K562 (cell line): ENCODE measurements around the gene TRPM6.

Source experiments
- MYNN ChIP-seq, 2 experiments: sonication (generic); formaldehyde crosslinking in 1 of 2; IDR thresholded peaks; 2 replicates each; pipeline versions ENCODE4 v1.5.0 to v1.6.1; 2016 to 2020; ENCODE audit warnings: antibody characterized with exemption in 1 of 2, missing genetic modification reagents in 1 of 2
- SIN3B ChIP-seq: fragments of 450-650 bp; IDR thresholded peaks from 2 replicates; pipeline ENCODE4 v1.6.1; 2017; ENCODE audit warnings: low read depth, mild to moderate bottlenecking, moderate library complexity
- ZNF431 ChIP-seq: sonication (generic); formaldehyde crosslinking; IDR thresholded peaks from 2 replicates; pipeline ENCODE4 v1.8.0; 2022; ENCODE audit warnings: mild to moderate bottlenecking, missing genetic modification reagents
- TF ChIP-seq, protein P1 (sequence below): fragments of 250-450 bp; sonication (Bioruptor Pico); IDR thresholded peaks from 2 replicates; pipeline ENCODE4 v1.5.0; 2022; ENCODE audit warnings: mild to moderate bottlenecking

DNA sequence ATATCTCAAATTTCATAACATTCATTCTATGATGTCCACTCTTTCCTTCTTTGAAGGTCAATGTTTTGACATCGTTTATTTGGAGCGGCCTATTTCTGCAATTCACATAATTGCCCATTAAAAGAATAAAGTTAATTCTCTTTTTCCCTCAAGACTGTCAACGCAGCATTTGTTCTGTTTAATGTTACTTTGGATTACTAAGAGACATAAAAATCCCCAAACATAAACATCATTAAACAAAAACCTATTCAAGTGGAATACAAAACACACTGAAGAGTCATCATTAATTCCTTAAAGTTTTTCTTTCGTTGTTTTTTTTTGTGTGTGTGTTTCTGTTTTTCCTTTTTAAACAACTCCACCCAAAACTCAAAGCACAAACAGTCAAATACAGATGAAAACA is 151.1 kb downstream of the TRPM6 start:
- TF ChIP-seq SIN3B, result no peak
- TF ChIP-seq, protein P1, sequence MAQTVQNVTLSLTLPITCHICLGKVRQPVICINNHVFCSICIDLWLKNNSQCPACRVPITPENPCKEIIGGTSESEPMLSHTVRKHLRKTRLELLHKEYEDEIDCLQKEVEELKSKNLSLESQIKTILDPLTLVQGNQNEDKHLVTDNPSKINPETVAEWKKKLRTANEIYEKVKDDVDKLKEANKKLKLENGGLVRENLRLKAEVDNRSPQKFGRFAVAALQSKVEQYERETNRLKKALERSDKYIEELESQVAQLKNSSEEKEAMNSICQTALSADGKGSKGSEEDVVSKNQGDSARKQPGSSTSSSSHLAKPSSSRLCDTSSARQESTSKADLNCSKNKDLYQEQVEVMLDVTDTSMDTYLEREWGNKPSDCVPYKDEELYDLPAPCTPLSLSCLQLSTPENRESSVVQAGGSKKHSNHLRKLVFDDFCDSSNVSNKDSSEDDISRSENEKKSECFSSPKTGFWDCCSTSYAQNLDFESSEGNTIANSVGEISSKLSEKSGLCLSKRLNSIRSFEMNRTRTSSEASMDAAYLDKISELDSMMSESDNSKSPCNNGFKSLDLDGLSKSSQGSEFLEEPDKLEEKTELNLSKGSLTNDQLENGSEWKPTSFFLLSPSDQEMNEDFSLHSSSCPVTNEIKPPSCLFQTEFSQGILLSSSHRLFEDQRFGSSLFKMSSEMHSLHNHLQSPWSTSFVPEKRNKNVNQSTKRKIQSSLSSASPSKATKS (CRISPR knock-in tag), result no peak
- no peak for TF ChIP-seq ZNF431
- TF ChIP-seq MYNN (IDR thresholded peaks at IDR 0.05), result no peak
- no peak for TF ChIP-seq MYNN (CRISPR knock-in tag; IDR thresholded peaks at IDR 0.05)
